GM19025 (cell line): ENCODE results near the gene SORCS3.
A peak's percentile ranks its signal among the peaks of the same experiment; 100 is the strongest.

Experiments
- ATAC-seq: cut with Tn5 transposase; IDR thresholded peaks from one replicate; pipeline ENCODE4 v1.9.1; 2021; ENCODE audit warnings: mild to moderate bottlenecking, low read depth, moderate library complexity; ENCODE audit not compliant: unreplicated experiment

Gene SORCS3

GRCh38 chr10:104767745-104768144 is 126.7 kb downstream of the SORCS3 start:
- no peak for ATAC-seq

GRCh38 chr10:104773105-104773504 is 132.0 kb downstream of the SORCS3 start:
- ATAC-seq: no peak

DNA sequence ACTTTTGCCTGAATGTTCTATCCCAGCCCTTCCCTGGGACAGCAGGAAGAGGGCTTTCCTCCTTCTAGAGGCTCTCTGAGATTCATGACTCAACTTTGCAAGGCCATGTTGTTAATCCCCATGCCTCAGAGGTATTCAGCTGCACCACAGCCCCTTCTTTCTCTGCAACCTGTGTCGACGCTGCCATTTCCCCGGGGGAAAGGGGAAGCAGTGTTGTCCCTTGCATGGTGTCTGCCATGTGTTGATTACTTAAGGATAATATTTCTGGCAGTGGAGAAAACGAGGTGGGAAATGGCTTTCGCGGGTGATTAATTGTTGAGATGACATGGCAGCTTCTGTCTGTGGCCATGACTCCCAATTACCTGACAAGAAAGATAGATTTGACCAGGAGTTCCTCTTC is 133.1 kb downstream of the SORCS3 start:
- ATAC-seq: no peak

DNA sequence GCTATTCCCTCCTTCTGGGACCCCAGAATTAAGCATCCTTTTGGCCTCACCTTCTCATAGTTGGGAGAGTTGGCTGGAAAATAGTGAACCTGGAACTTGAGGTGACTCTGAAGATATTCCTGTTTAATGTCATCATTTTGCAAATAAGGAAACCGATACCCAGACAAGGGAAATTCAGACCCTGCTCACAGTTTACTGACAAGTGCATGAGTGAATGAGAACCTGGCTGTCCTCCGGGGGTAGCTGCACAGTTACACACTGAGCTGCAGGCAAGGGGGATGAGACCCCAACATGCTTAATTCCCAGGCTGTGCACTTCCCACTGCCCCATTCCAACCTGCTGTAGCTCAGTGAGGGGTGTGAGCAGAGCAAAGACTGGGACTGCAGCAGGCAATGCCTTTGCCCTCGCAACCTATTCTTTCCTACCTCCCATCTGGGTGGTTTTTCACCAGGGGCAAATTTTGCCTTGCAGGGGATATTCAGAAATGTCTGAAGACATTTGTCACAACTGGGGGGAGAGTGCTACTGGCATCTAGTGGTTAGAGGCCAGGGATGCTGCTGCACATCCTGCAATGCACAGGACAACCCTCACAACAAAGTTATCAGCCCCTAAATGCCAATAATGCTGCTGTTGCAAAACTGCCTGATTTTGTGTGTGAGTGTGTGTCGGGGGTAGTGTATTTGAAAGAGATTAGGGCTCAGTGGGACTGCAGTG is 136.2 kb downstream of the SORCS3 start:
- ATAC-seq: no peak

- no peak for ATAC-seq
These were observed 137.3 kb downstream of the SORCS3 start for GRCh38 chr10:104778371-104778770.

- no peak for ATAC-seq
These were observed 138.6 kb downstream of the SORCS3 start for GRCh38 chr10:104779701-104780100.

- no peak for ATAC-seq
These were observed 139.1 kb downstream of the SORCS3 start for GRCh38 chr10:104780165-104780564.

- ATAC-seq: no peak
These were observed 140.0 kb downstream of the SORCS3 start for GRCh38 chr10:104780946-104781595.

GRCh38 chr10:104784452-104784851 is 143.4 kb downstream of the SORCS3 start:
- no peak for ATAC-seq

DNA sequence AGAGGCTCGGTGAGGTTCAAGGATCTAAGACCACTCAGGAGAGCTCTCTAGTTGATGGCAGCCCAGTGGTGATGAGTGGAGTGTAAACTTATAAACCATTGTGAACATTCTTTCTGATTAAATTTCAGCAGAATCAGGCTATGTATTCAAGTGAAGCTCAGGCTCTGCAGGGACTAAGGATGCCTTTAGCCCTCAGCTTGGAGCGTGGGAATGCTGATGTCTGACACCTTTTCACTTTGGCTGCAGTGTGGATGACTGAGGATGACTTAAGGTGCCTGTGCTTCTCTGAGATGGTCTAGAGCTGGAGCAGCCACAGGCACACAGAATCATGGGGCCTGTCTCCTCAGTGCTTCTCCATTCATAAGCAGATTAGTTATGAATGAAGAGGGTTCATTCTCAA is 150.4 kb downstream of the SORCS3 start:
- no peak for ATAC-seq

DNA sequence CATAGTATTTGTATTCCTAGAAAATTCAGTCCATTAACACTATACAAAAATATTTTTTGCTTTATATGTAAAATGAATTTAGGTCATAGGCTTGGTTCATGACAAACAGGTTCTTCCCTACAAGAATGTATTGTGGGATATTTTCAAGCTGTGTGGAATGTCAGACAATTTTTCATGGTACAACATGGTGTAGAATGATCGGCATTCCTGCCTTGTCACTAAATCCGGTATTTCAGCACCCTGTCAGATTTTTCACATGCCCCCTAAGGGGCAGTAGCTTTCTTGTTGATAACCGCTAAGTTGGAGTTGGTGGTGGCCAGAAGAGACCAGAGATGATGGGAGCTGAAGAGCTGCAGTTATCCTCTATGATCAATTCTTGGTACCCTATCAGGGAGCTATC is 154.3 kb downstream of the SORCS3 start:
- ATAC-seq: no peak

- ATAC-seq: no peak
These were observed 155.7 kb downstream of the SORCS3 start for GRCh38 chr10:104796823-104797222.

DNA sequence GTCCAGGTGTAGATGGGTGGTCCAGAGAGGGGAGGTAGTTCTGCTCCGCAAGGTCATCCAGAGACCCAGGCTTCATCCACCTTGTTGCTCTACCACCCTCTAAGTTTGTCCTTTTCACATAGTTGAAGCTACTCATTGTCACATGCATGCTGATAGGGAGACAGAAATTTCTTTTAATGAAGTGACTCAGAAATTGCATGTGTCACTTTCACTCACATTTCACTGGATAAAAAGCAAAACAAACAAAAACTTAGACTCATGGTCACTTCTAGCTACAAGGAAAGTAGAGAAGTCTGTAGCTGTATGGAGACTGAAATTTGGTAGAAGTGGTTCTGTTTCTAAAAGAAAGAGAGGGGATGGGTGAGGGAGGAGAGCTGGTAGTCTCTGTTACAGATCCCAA is 161.9 kb downstream of the SORCS3 start:
- ATAC-seq: no peak

DNA sequence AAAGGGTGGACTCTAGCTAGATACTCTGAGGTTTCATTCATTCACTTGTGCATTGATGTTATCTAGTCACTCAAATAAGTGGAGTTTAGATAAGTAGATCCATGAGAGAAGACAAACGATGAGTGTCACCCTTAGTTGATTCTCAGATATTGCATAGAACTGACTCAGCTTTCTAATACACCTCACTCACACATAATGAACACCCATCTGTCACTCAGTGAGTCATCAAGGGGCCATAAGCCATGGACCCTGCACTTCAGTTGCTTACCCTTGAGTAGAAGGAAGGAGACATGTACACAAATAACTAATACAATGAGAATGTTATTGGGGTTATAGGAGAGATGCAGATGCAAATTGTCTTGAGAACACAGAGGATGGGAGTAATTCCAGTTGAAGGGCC is 163.8 kb downstream of the SORCS3 start:
- no peak for ATAC-seq

DNA sequence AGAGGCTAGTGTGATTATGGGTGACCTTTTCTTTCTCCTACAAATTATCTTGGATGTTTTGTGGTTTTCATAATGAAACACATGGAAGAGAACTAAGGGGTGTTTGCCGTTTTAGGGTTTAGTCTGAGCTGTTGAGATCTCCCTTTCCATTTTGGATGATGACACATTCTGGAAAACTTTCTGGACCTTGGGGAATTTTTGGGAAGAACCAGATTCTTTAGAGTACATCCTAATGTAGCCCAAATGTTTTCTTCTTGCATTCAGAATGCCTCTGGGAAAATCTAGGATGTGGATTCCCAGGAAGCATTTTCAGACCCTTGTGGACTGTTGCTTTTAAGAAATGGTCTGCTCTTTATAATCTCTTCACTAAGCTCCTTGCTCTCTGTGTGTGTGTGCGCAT is 165.7 kb downstream of the SORCS3 start:
- no peak for ATAC-seq

DNA sequence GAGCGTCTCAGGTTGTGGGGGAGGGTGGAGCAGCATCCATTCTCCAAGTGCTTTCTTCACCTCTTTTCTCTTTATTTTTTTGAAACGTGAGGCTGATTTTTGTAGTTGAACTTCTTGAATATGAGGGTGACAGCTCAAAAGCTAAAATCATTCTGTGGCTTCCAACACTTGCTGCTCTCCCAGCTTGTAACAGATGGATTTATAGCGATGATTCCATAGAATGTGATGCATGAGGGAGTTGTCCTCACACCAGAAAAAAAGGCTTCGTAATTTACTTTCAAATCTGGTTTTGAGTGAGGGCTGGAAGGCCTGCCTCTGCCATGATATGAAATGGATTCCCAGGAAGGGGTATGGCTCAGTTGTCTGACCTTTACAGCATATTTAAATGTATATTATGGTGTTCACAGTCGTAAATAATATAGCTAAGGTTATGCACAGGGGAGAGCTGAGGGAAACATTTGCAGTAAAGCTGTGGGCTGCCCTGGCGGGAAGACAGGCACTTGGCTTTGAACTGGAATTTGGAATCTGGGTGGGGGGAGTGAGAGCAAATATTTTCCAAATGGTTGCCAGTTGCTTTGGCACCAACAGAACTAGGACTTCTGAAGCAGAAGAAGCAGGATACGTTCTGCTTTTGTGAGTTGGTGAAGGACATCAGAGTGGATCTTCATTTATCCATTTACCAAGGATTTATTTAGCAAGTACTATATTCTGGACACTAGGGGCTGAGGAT is 166.7 kb downstream of the SORCS3 start:
- no peak for ATAC-seq

GRCh38 chr10:104809288-104810090 is 168.4 kb downstream of the SORCS3 start:
- peak; percentile 72 for ATAC-seq

GRCh38 chr10:104811166-104811565 is 170.1 kb downstream of the SORCS3 start:
- no peak for ATAC-seq

GRCh38 chr10:104816501-104816900 is 175.4 kb downstream of the SORCS3 start:
- ATAC-seq: no peak

DNA sequence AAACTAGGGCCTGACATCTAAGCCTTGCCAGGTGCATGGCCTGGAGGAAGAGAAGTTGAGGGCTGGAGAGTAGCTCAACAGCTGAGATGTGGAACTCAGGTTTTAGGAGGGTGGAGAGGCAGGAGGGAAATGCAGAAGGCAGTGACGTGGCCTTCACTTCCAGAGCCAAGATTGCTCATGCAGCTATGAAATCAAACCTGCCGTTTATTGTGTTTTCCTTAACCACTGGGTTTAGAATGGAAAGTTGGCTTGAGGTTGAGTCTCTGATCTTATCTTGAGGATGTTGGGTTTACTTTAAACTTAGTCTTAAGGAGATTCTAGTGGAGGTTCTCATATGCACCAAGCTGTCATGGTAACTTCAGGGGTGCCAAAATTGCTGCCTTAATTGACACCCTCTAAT is 178.6 kb downstream of the SORCS3 start:
- ATAC-seq: no peak

DNA sequence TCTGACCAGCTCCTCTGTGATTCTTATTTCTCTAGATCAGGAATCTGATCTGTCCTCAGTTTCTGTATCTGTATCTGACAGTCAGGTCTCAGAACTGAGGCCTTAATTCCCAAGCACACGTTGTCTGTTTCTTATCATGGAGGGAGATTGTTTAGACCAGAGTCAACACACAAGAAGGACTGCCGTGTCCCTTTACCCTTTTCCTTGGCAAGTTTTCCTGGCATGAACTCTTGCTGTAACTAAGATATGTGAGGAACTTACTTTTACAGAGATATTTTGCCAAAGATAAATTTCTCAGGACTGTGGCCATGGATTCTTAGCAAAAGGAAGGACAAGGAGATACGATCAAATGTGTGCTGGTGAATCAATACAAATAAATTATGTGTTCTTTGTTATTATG is 181.0 kb downstream of the SORCS3 start:
- no peak for ATAC-seq
